OCI-LY1 (cell line): Measurements from ENCODE around the gene FAM156A.

Experiments used
- H2AFZ ChIP-seq: fragments of 200-600 bp; sonication (generic), shearing (Covaris generic); 2 replicates; pipeline ENCODE4 v1.6.0; 2014; ENCODE audit warnings: antibody characterized with exemption, mild to moderate bottlenecking, low read length
- H3F3A ChIP-seq: fragments of 200-600 bp; sonication (generic), shearing (Covaris generic); 2 replicates; pipeline ENCODE4 v1.6.0; 2014; ENCODE audit warnings: mild to moderate bottlenecking, antibody characterized with exemption, low read length, moderate library complexity; ENCODE audit not compliant: insufficient read depth
- H3K27ac ChIP-seq: fragments of 200-600 bp; sonication (generic); 2 replicates; pipeline ENCODE4 v1.5.1; 2014; ENCODE audit warnings: low read length, mixed run types, mild to moderate bottlenecking, low read depth; ENCODE audit not compliant: poor library complexity, severe bottlenecking
- H3K27me3 ChIP-seq: fragments of 200-600 bp; sonication (generic); 2 replicates; pipeline ENCODE4 v1.6.0; 2014; ENCODE audit warnings: antibody characterized with exemption, mild to moderate bottlenecking, low read length, moderate library complexity; ENCODE audit not compliant: insufficient read depth
- H3K36me3 ChIP-seq: fragments of 200-600 bp; sonication (generic); 2 replicates; pipeline ENCODE4 v1.6.1; 2014; ENCODE audit warnings: mild to moderate bottlenecking, antibody characterized with exemption, low read length, moderate library complexity, mixed read lengths; ENCODE audit not compliant: insufficient read depth
- H3K4me1 ChIP-seq: fragments of 200-600 bp; sonication (generic); 2 replicates; pipeline ENCODE4 v1.5.1; 2014; ENCODE audit warnings: mild to moderate bottlenecking, low read length, moderate library complexity; ENCODE audit not compliant: insufficient read depth, severe bottlenecking
- H3K4me2 ChIP-seq: fragments of 200-600 bp; sonication (generic), shearing (Covaris generic); 2 replicates; pipeline ENCODE4 v1.6.1; 2014; ENCODE audit warnings: low read length
- H3K4me3 ChIP-seq: fragments of 200-600 bp; sonication (generic); 2 replicates; pipeline ENCODE4 v1.5.1; 2014; ENCODE audit warnings: low read length, low read depth, mild to moderate bottlenecking, mixed read lengths; ENCODE audit not compliant: poor library complexity, severe bottlenecking
- H3K79me2 ChIP-seq: fragments of 200-600 bp; shearing (Covaris generic); 2 replicates; pipeline ENCODE4 v1.6.1; 2016; ENCODE audit warnings: mixed run types, low read length, mixed read lengths; ENCODE audit not compliant: insufficient read depth
- H3K9ac ChIP-seq: fragments of 200-600 bp; sonication (generic), shearing (Covaris generic); 2 replicates; pipeline ENCODE4 v1.6.1; 2014; ENCODE audit warnings: mild to moderate bottlenecking, low read length, mixed read lengths
- H3K9me2 ChIP-seq: fragments of 200-600 bp; sonication (generic), shearing (Covaris generic); 2 replicates; pipeline ENCODE4 v1.6.1; 2014; ENCODE audit warnings: low read depth, mild to moderate bottlenecking, low read length, mixed read lengths
- H3K9me3 ChIP-seq: fragments of 200-600 bp; shearing (Covaris generic); 2 replicates; pipeline ENCODE4 v1.6.1; 2014; ENCODE audit warnings: low read length, mixed read lengths
- H4K20me1 ChIP-seq: fragments of 200-600 bp; sonication (generic), shearing (Covaris generic); 2 replicates; pipeline ENCODE4 v1.6.0; 2016; ENCODE audit warnings: mild to moderate bottlenecking, low read length; ENCODE audit not compliant: insufficient read depth
- CTCF ChIP-seq: fragments of 200-600 bp; sonication (generic), shearing (Covaris generic); IDR thresholded peaks from 2 replicates; pipeline ENCODE4 v1.5.1; 2017; ENCODE audit warnings: mild to moderate bottlenecking, antibody characterized with exemption, low read length, moderate library complexity, mixed read lengths
- EZH2 ChIP-seq: fragments of 200-600 bp; sonication (generic), shearing (Covaris generic); IDR thresholded peaks from 2 replicates; pipeline ENCODE4 v1.8.0; 2017; ENCODE audit warnings: borderline replicate concordance, mixed run types, mild to moderate bottlenecking, antibody characterized with exemption, low read length, moderate library complexity, mixed read lengths

Gene FAM156A

GRCh38 chrX:52995987-52996331, 37.6 kb upstream of the FAM156A start:
- Histone ChIP-seq H3K4me3 (peak overlapping the region; percentile 86), H2AFZ (no peak overlapping the region), H3K9me2 (no peaks in the 10 kb centered on the region)

GRCh38 chrX:52995135-52995986, 37.0 kb upstream of the FAM156A start:
- TF ChIP-seq CTCF, result peak; percentile 53; the same call in 1 of the 2 replicates
- no peak for TF ChIP-seq EZH2
- peak overlapping the region; percentile 70 for H3K27ac ChIP-seq
- H2AFZ ChIP-seq, result no peak overlapping the region
- peaks cover 26% of the 10 kb centered on the region for H3K4me1 ChIP-seq
- H3K9me3 ChIP-seq, result no peaks in the 10 kb centered on the region
- peak overlapping the region; percentile 95 for H3K4me2 ChIP-seq
- no peaks in the 10 kb centered on the region for H3K27me3 ChIP-seq
- no peaks in the 10 kb centered on the region for H3F3A ChIP-seq
- H3K9me2 ChIP-seq, result no peaks in the 10 kb centered on the region
- H3K79me2 ChIP-seq, result no peaks in the 10 kb centered on the region
- H3K36me3 ChIP-seq, result no peaks in the 10 kb centered on the region; the same call in 1 of the 2 replicates
- H4K20me1 ChIP-seq, result no peaks in the 10 kb centered on the region
- H3K4me3 ChIP-seq, result peak overlapping the region; percentile 86
- peak overlapping the region; percentile 93 for H3K9ac ChIP-seq

More at GRCh38 chrX:52995987-52996331, 37.6 kb upstream of the FAM156A start:
- TF ChIP-seq EZH2 (no peak), CTCF (no peak)
- Histone ChIP-seq H3K79me2 (no peaks in the 10 kb centered on the region), H3K27ac (peak overlapping the region; percentile 70), H3F3A (no peaks in the 10 kb centered on the region), H3K9ac (peak overlapping the region; percentile 82), H3K27me3 (no peaks in the 10 kb centered on the region), H3K9me3 (no peaks in the 10 kb centered on the region), H3K36me3 (no peaks in the 10 kb centered on the region), H3K4me2 (peak overlapping the region; percentile 93), H3K4me1 (peaks cover 32% of the 10 kb centered on the region), H4K20me1 (no peaks in the 10 kb centered on the region)

GRCh38 chrX:52990848-52991247, 32.5 kb upstream of the FAM156A start:
- no peaks in the 10 kb centered on the region for H3K9me2 ChIP-seq
- no peaks in the 10 kb centered on the region for H3F3A ChIP-seq
- no peaks in the 10 kb centered on the region; the same call in 1 of the 2 replicates for H3K36me3 ChIP-seq
- no peak overlapping the region for H2AFZ ChIP-seq
- H3K4me1 ChIP-seq, result peaks cover 15% of the 10 kb centered on the region
- H3K79me2 ChIP-seq, result no peaks in the 10 kb centered on the region
- H3K9me3 ChIP-seq, result no peaks in the 10 kb centered on the region
- no peak overlapping the region for H3K4me3 ChIP-seq
- no peak overlapping the region for H3K9ac ChIP-seq
- H3K27me3 ChIP-seq, result no peaks in the 10 kb centered on the region
- no peaks in the 10 kb centered on the region for H4K20me1 ChIP-seq
- H3K4me2 ChIP-seq, result no peak overlapping the region
- no peak overlapping the region for H3K27ac ChIP-seq
- no peak for TF ChIP-seq EZH2
- TF ChIP-seq CTCF, result no peak
